Neural progenitor cell (in vitro differentiated cells): ENCODE data around the gene POU6F2.

Experiments
- EZH2 ChIP-seq: fragments of 200-600 bp; sonication (generic); IDR thresholded peaks from 2 replicates; pipeline ENCODE4 v1.6.1; 2017; ENCODE audit warnings: antibody characterized with exemption, mild to moderate bottlenecking, moderate library complexity
- EZH2phosphoT487 ChIP-seq: fragments of 200-600 bp; sonication (generic); IDR thresholded peaks from 2 replicates; pipeline ENCODE4 v1.6.1; 2017; ENCODE audit warnings: antibody characterized with exemption
- TF ChIP-seq, protein P1 (sequence below): fragments of 200-600 bp; sonication (generic); IDR thresholded peaks from 2 replicates; pipeline ENCODE4 v1.5.1; 2017; ENCODE audit warnings: antibody characterized with exemption, mild to moderate bottlenecking

DNA sequence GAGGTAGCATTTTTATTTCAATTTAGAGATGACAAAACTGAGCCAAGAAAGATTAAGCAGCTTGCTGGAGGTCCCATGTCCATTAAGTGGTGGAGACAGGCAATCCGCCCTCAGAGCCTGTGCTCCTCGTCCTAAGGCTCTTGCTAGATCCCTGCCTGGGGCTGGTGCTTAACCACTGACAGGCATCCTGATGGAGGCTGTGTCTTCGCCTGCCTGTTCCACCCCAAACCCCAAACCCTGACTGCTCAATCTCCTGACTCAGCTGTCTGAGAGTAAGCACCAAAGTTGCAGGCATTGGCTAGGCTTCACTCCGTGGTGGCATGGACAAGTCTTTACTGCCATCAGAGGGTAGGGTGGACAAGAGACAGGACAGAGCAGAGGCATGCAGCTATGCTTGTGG is 209.4 kb downstream of the POU6F2 start:
- TF ChIP-seq, protein P1, sequence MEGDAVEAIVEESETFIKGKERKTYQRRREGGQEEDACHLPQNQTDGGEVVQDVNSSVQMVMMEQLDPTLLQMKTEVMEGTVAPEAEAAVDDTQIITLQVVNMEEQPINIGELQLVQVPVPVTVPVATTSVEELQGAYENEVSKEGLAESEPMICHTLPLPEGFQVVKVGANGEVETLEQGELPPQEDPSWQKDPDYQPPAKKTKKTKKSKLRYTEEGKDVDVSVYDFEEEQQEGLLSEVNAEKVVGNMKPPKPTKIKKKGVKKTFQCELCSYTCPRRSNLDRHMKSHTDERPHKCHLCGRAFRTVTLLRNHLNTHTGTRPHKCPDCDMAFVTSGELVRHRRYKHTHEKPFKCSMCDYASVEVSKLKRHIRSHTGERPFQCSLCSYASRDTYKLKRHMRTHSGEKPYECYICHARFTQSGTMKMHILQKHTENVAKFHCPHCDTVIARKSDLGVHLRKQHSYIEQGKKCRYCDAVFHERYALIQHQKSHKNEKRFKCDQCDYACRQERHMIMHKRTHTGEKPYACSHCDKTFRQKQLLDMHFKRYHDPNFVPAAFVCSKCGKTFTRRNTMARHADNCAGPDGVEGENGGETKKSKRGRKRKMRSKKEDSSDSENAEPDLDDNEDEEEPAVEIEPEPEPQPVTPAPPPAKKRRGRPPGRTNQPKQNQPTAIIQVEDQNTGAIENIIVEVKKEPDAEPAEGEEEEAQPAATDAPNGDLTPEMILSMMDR, result no peak
- TF ChIP-seq EZH2phosphoT487 (no peak), EZH2 (no peak)
